Lung (tissue), 12 donors: ENCODE data around the gene ANO8. TPM values are rescaled to one million over a fixed set of nuclear protein-coding genes. Genes with fewer than 3 reads are reported as not detected.

Source experiments
- ATAC-seq: fragments of 200-7000 bp; cut with Tn5 transposase; one replicate; pipeline ENCODE4 v1.9.1; 2020; ENCODE audit warnings: moderate number of reproducible peaks; ENCODE audit not compliant: insufficient read depth, low FRiP score
- DNase-seq, 3 donors: peaks; one replicate each; pipeline ENCODE4 v3.0.0-alpha.2; 2013 to 2017
- H3K27ac ChIP-seq, 2 donors: one replicate each; pipeline ENCODE4 v1.5.1; 2013; ENCODE audit warnings: mild to moderate bottlenecking in 2 of 2, moderate library complexity in 2 of 2, control low read depth in 1 of 2, inconsistent platforms in 1 of 2, low read depth in 1 of 2, low read length in 1 of 2
- H3K27me3 ChIP-seq, 3 donors: one replicate each; pipeline ENCODE4 v1.5.1; 2013; ENCODE audit warnings: low read length in 2 of 3; ENCODE audit not compliant: control insufficient read depth in 3 of 3, insufficient read depth in 3 of 3
- H3K36me3 ChIP-seq, 4 donors: one replicate each; pipeline ENCODE4 v1.5.1; 2013; ENCODE audit warnings: low read length in 4 of 4, mild to moderate bottlenecking in 1 of 4, moderate library complexity in 1 of 4; ENCODE audit not compliant: control insufficient read depth in 4 of 4, insufficient read depth in 4 of 4
- H3K4me1 ChIP-seq, 5 donors: one replicate each; pipeline ENCODE4 v1.5.1; 2013; ENCODE audit warnings: low read length in 5 of 5, mild to moderate bottlenecking in 2 of 5, moderate library complexity in 1 of 5; ENCODE audit not compliant: control insufficient read depth in 5 of 5, insufficient read depth in 5 of 5
- H3K4me3 ChIP-seq: one replicate; pipeline ENCODE4 v1.5.1; 2013; ENCODE audit warnings: mild to moderate bottlenecking, control low read depth, moderate library complexity
- H3K9ac ChIP-seq, 2 donors: one replicate each; pipeline ENCODE4 v1.5.1; 2013; ENCODE audit warnings: low read length in 2 of 2, control low read depth in 1 of 2; ENCODE audit not compliant: insufficient read depth in 1 of 2
- H3K9me3 ChIP-seq, 4 donors: one replicate each; pipeline ENCODE4 v1.5.1; 2013; ENCODE audit warnings: low read length in 3 of 4, mild to moderate bottlenecking in 1 of 4, moderate library complexity in 1 of 4; ENCODE audit not compliant: control insufficient read depth in 4 of 4, insufficient read depth in 3 of 4
- WGBS, 2 donors: extraction: QIAGEN DNeasy Blood & Tissue Kit; methylation state at CpG; one replicate each; pipeline ENCODE4 v1.1.7; 2013; 5-methylcytosine and 5-hydroxymethylcytosine counted together
- polyA plus RNA-seq, 2 donors: library from polyadenylated mRNA; stranded (reverse); fragments of 200-250 nt; gene quantifications; one replicate each; pipeline ENCODE4 v1.2.1, GENCODE V29; 2013
- total RNA-seq, 2 donors: library from RNA; depleted of rRNA in 1 of 2; stranded (reverse); fragments of >200 nt in 1 of 2; gene quantifications; one replicate each; pipeline ENCODE4 v1.2.1, GENCODE V29; 2014 to 2021
- TF ChIP-seq, protein P1 (sequence below): IDR thresholded peaks from 2 replicates; pipeline ENCODE4 v1.5.1; 2012; ENCODE audit warnings: mild to moderate bottlenecking; ENCODE audit errors: control extremely low read depth, extremely low read depth
- donor health status: control.
- donor health status: control.
- donor health status: Bipolar disorder and iron deficiency.
- donor health status: healthy.
- donor health status: DM: yes; HTN: yes; CAD: no.

The ANO8 gene
- total and polyA plus RNA-seq, 4 donors, result 7.1 to 22.5 (median 8.0) TPM

DNA sequence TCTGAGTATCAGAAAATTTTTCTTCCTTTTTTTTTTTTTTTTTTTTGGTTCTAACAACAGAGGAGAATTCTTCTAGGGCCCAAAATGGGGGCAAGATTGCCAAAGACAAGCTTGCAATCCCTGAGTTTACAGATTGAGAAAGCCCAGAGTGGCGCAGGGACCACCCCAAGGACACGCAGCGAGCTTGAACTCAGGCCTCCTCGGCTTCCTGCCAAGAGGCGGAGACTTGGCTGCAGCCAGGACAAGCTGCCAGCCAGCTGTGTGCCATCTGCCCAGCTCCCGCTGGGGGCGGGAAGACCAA is 29.5 kb downstream of the ANO8 start:
- Histone ChIP-seq H3K4me3 (no peak overlapping the region), H3K36me3 (peaks cover 0 to 7% (median 0%) of the 10 kb centered on the region in 4 donors), H3K27ac (peak overlapping the region; percentile 58 to 88), H3K9me3 (no peaks in the 10 kb centered on the region), H3K27me3 (no peaks in the 10 kb centered on the region), H3K4me1 (peaks cover 3 to 34% (median 7%) of the 10 kb centered on the region in 5 donors), H3K9ac (no peak overlapping the region)
- TF ChIP-seq, protein P1, sequence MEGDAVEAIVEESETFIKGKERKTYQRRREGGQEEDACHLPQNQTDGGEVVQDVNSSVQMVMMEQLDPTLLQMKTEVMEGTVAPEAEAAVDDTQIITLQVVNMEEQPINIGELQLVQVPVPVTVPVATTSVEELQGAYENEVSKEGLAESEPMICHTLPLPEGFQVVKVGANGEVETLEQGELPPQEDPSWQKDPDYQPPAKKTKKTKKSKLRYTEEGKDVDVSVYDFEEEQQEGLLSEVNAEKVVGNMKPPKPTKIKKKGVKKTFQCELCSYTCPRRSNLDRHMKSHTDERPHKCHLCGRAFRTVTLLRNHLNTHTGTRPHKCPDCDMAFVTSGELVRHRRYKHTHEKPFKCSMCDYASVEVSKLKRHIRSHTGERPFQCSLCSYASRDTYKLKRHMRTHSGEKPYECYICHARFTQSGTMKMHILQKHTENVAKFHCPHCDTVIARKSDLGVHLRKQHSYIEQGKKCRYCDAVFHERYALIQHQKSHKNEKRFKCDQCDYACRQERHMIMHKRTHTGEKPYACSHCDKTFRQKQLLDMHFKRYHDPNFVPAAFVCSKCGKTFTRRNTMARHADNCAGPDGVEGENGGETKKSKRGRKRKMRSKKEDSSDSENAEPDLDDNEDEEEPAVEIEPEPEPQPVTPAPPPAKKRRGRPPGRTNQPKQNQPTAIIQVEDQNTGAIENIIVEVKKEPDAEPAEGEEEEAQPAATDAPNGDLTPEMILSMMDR, result no peak
- WGBS, 2 donors, result 0 to 1% methylated on average over 7 of the region's 7 CpGs
- no peak for DNase-seq
- no peak for ATAC-seq

DNA sequence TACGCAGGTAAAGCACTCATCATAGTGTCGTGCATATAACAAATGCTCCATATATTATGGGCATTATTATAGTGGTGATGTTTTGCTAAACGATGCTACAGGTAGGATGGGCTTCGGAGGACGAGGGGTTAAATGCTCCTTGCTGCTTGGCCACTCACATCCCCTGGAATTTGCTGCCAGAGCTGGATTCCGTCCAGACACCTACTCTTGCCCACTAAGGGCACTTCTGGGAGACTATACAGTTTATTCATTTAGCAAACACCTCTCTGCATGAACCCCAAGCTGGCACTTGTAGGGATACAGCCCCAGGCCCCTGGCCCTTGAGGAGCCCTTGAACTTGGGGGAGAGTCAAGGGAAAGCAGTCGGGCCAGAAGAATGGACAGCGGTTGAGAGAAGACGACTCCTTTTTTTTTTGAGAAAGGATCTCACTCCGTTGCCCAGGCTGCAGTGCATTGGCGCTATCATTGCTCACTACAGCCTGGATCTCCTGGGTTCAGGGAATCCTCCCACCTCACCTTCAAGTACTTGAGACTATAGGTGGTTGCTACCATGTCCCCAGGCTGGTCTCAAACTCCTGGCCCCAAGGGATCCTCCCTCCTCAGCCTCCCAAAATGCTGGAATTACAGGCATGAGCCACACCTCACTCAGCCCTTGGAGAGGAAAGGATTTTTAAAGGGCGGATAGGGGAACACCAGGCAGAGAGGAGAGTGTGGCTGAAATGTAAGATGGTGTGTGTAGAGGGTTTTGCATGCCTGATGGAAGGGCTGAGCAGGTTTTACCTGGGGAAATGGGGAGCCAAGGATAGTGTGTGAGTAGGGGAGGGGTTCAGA is 30.1 kb downstream of the ANO8 start:
- no peak for ATAC-seq
- no peak overlapping the region for H3K9ac ChIP-seq
- peak overlapping the region; percentile 58 to 88 for H3K27ac ChIP-seq
- no peaks in the 10 kb centered on the region for H3K9me3 ChIP-seq
- H3K27me3 ChIP-seq, result no peaks in the 10 kb centered on the region
- TF ChIP-seq, protein P1, result no peak
- no peak overlapping the region for H3K4me3 ChIP-seq
- WGBS, 2 donors, result 51 to 77% methylated on average over 12 of the region's 12 CpGs
- H3K36me3 ChIP-seq, result peaks cover 0 to 7% (median 0%) of the 10 kb centered on the region in 4 donors
- DNase-seq, result peak; percentile 51 to 78 (median 72)
- H3K4me1 ChIP-seq, result peaks cover 2 to 31% (median 5%) of the 10 kb centered on the region in 5 donors

DNA sequence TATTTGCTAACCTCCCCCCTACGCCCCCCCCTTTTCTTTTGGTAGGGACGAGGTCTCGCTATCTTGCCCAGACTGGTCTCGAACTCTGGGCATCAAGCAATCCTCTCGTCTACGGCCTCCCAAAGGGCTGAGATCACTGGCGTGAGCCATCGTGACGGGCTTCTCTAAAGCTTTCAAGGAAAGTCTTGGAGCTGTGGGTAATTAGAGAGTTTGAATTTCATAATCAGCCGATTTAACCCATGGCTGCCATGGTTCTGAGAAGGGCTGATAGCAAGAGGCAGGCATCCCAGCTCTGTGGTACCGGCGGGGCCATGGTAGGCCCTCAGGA is 30.8 kb downstream of the ANO8 start:
- Histone ChIP-seq H3K36me3 (peaks cover 0 to 7% (median under 1%) of the 10 kb centered on the region in 4 donors), H3K27ac (peak overlapping the region; percentile 49 to 68), H3K9me3 (no peaks in the 10 kb centered on the region), H3K4me3 (no peak overlapping the region), H3K9ac (no peak overlapping the region), H3K4me1 (peaks cover 2 to 31% (median 5%) of the 10 kb centered on the region in 5 donors), H3K27me3 (no peaks in the 10 kb centered on the region)
- ATAC-seq (no peak), DNase-seq (peak; percentile 18 to 60 (median 46))
- TF ChIP-seq, protein P1, result no peak
- 63 to 70% methylated on average over 12 of the region's 12 CpGs for WGBS, 2 donors
